Measurements from ENCODE around the gene PKP2.

Gene PKP2

DNA sequence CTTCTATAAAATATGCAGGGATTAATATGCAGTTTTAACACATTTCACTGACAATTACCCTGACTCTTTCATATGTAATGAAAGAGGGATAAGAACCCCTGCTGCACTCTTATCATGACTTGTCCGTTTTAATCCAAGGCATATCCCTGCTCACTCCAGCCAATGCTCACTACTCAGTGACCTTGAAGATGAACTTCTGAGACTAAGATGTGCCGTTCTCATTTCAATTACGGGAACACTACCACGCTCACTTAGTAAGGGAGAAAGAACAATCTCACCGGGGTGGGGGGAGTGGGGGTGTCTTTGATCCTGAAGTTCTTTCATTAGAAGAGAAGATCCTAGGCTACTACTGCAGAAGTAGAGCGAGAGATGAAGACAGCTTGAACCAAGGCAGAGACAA is 50.5 kb downstream of the PKP2 start:
- H3K18ac ChIP-seq (ENCODE audit: low read length), result no peak overlapping the region

DNA sequence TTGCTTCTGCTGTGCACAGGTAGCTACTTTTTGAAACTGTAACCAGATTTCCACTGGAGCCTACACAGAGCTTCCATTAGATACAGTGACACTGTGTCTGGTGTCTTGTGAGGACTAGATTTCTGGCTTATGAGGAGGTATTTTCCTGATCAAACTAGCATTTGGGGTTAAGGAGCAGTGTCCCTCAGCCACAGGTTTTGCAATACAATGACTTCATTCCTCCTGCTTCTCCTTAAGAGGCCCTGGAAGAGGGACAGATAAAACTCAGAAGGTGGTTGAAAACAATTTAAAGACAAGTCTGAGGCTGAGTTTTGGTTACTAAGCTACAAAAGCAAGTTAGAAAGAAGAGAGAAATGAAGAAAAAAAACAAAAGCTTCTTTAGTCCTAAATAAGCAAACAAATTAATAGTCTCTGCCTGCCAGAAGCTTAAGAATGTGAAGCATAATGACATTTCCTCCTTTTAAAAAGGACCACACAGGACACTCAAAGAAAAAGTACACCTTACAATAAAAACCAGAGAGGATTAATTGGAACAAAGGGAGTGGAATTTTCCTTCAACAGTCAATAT is 53.0 kb downstream of the PKP2 start:
- no peak overlapping the region for H2AFZ ChIP-seq (ENCODE audit: insufficient read depth, low read length, poor library complexity)
- H2BK120ac ChIP-seq (ENCODE audit: insufficient read depth, low read length, poor library complexity), result no peak overlapping the region
- H2AK5ac ChIP-seq (ENCODE audit: low read length), result no peak overlapping the region
- peaks cover 19 to 42% of the 10 kb centered on the region in 2 experiments for H3K36me3 ChIP-seq (ENCODE audit: control insufficient read depth in 1 of 2, insufficient read depth in 2 of 2, low read length in 2 of 2)
- no peak overlapping the region for H3K27ac ChIP-seq (ENCODE audit: low read depth, low read length)
- no peak overlapping the region for H2BK5ac ChIP-seq (ENCODE audit: low read depth, low read length, poor library complexity)
- H3K4me2 ChIP-seq (ENCODE audit: low read length), result no peak overlapping the region
- peaks cover 2% of the 10 kb centered on the region for H3K79me1 ChIP-seq (ENCODE audit: low read length)
- H3K9ac ChIP-seq (ENCODE audit: low read length), result no peak overlapping the region
- H3K4me3 ChIP-seq (ENCODE audit: low read depth, low read length), result no peak overlapping the region
- H4K12ac ChIP-seq (ENCODE audit: low read depth, low read length), result no peak overlapping the region
- no peak overlapping the region for H3K23ac ChIP-seq (ENCODE audit: low read length)
- H3K27me3 ChIP-seq (ENCODE audit: insufficient read depth, low read length), result no peaks in the 10 kb centered on the region
- no peaks in the 10 kb centered on the region for H3K9me3 ChIP-seq (ENCODE audit: insufficient read depth, low read depth, low read length)
- H2BK12ac ChIP-seq (ENCODE audit: low read length), result no peak overlapping the region
- DNase-seq, result no peak
- no peaks in the 10 kb centered on the region for H3K79me2 ChIP-seq (ENCODE audit: control insufficient read depth, insufficient read depth, low read length, poor library complexity)
- H4K91ac ChIP-seq (ENCODE audit: low read depth, low read length), result no peak overlapping the region
- no peak overlapping the region for H3K18ac ChIP-seq (ENCODE audit: low read length)
- H3K4me1 ChIP-seq (ENCODE audit: control insufficient read depth in 1 of 2, insufficient read depth in 2 of 2, low read length in 2 of 2), result peaks cover 0 to 2% of the 10 kb centered on the region in 2 experiments
- no peak overlapping the region for H3K4ac ChIP-seq (ENCODE audit: low read depth, low read length)
- no peak overlapping the region for H4K8ac ChIP-seq (ENCODE audit: low read depth, low read length)
- no peak overlapping the region for H3K14ac ChIP-seq (ENCODE audit: low read length)

More for the DNA sequence above, 50.5 kb downstream of the PKP2 start:
- Histone ChIP-seq H4K12ac (ENCODE audit: low read depth, low read length) (no peak overlapping the region), H2BK120ac (ENCODE audit: insufficient read depth, low read length, poor library complexity) (no peak overlapping the region), H4K91ac (ENCODE audit: low read depth, low read length) (no peak overlapping the region), H3K79me1 (ENCODE audit: low read length) (peaks cover 2% of the 10 kb centered on the region), H3K27me3 (ENCODE audit: insufficient read depth, low read length) (no peaks in the 10 kb centered on the region), H2BK12ac (ENCODE audit: low read length) (no peak overlapping the region), H2AFZ (ENCODE audit: insufficient read depth, low read length, poor library complexity) (no peak overlapping the region), H3K27ac (ENCODE audit: low read depth, low read length) (no peak overlapping the region), H3K79me2 (ENCODE audit: control insufficient read depth, insufficient read depth, low read length, poor library complexity) (no peaks in the 10 kb centered on the region), H3K9ac (ENCODE audit: low read length) (peak overlapping the region; percentile 48), H2BK5ac (ENCODE audit: low read depth, low read length, poor library complexity) (no peak overlapping the region), H3K9me3 (ENCODE audit: insufficient read depth, low read depth, low read length) (no peaks in the 10 kb centered on the region), H3K4me2 (ENCODE audit: low read length) (no peak overlapping the region), H3K14ac (ENCODE audit: low read length) (no peak overlapping the region), H2AK5ac (ENCODE audit: low read length) (no peak overlapping the region), H4K8ac (ENCODE audit: low read depth, low read length) (no peak overlapping the region), H3K4me3 (ENCODE audit: low read depth, low read length) (no peak overlapping the region), H3K23ac (ENCODE audit: low read length) (no peak overlapping the region), H3K36me3 (ENCODE audit: control insufficient read depth in 1 of 2, insufficient read depth in 2 of 2, low read length in 2 of 2) (peaks cover 20 to 32% of the 10 kb centered on the region in 2 experiments), H3K4ac (ENCODE audit: low read depth, low read length) (no peak overlapping the region), H3K4me1 (ENCODE audit: control insufficient read depth in 1 of 2, insufficient read depth in 2 of 2, low read length in 2 of 2) (peaks cover 0 to 2% of the 10 kb centered on the region in 2 experiments)
- DNase-seq, result no peak
- WGBS (ENCODE audit: extremely low coverage, insufficient coverage, insufficient read length), result no CpG with 5 or more reads among the region's 6 CpGs

GRCh38 chr12:32841061-32841460 is 55.5 kb downstream of the PKP2 start:
- no peak overlapping the region for H3K4me3 ChIP-seq (ENCODE audit: low read depth, low read length)
- WGBS (ENCODE audit: extremely low coverage, insufficient coverage, insufficient read length), result no CpG with 5 or more reads among the region's 4 CpGs
- H3K27ac ChIP-seq (ENCODE audit: low read depth, low read length), result no peak overlapping the region
- H3K36me3 ChIP-seq (ENCODE audit: control insufficient read depth in 1 of 2, insufficient read depth in 2 of 2, low read length in 2 of 2), result peaks cover 13 to 37% of the 10 kb centered on the region in 2 experiments
- no peak overlapping the region for H4K91ac ChIP-seq (ENCODE audit: low read depth, low read length)
- H3K79me1 ChIP-seq (ENCODE audit: low read length), result peaks cover 2% of the 10 kb centered on the region
- no peak overlapping the region for H2AFZ ChIP-seq (ENCODE audit: insufficient read depth, low read length, poor library complexity)
- H4K12ac ChIP-seq (ENCODE audit: low read depth, low read length), result no peak overlapping the region
- no peaks in the 10 kb centered on the region for H3K9me3 ChIP-seq (ENCODE audit: insufficient read depth, low read depth, low read length)
- no peak overlapping the region for H2BK5ac ChIP-seq (ENCODE audit: low read depth, low read length, poor library complexity)
- H3K27me3 ChIP-seq (ENCODE audit: insufficient read depth, low read length), result no peaks in the 10 kb centered on the region
- H2BK12ac ChIP-seq (ENCODE audit: low read length), result no peak overlapping the region
- H3K18ac ChIP-seq (ENCODE audit: low read length), result no peak overlapping the region
- DNase-seq, result no peak
- no peak overlapping the region for H3K4ac ChIP-seq (ENCODE audit: low read depth, low read length)
- H3K14ac ChIP-seq (ENCODE audit: low read length), result no peak overlapping the region
- H2AK5ac ChIP-seq (ENCODE audit: low read length), result no peak overlapping the region
- H3K79me2 ChIP-seq (ENCODE audit: control insufficient read depth, insufficient read depth, low read length, poor library complexity), result no peaks in the 10 kb centered on the region
- no peak overlapping the region for H2BK120ac ChIP-seq (ENCODE audit: insufficient read depth, low read length, poor library complexity)
- no peak overlapping the region for H4K8ac ChIP-seq (ENCODE audit: low read depth, low read length)
- peaks cover 0 to 2% of the 10 kb centered on the region in 2 experiments for H3K4me1 ChIP-seq (ENCODE audit: control insufficient read depth in 1 of 2, insufficient read depth in 2 of 2, low read length in 2 of 2)
- no peak overlapping the region for H3K4me2 ChIP-seq (ENCODE audit: low read length)
- no peak overlapping the region for H3K9ac ChIP-seq (ENCODE audit: low read length)
- no peak overlapping the region for H3K23ac ChIP-seq (ENCODE audit: low read length)

DNA sequence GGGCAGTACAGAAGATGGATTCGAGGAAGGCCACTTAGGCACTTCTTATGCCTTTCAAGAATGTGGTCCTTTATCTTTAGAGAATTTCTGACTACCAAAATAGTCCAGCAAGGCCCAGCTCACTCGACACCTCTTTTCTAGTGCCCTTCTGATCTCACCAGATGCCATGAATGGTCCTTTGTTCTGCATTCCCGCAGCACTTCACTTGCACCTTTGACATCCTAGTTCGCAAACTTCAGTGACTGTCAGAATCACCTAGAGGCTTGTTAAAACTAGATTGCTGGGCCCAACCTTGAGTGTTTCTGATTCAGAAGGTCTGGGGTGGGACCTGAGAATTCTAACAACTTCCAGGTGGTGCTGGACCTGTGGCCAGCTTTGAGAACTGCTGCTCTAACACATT is 56.7 kb downstream of the PKP2 start:
- Histone ChIP-seq H3K4ac (ENCODE audit: low read depth, low read length) (no peak overlapping the region), H3K4me3 (ENCODE audit: low read depth, low read length) (no peak overlapping the region)
- no CpG with 5 or more reads among the region's 4 CpGs for WGBS (ENCODE audit: extremely low coverage, insufficient coverage, insufficient read length)

More for the DNA sequence above, 56.7 kb downstream of the PKP2 start:
- no peak for DNase-seq
- H3K4me1 ChIP-seq (ENCODE audit: control insufficient read depth in 1 of 2, insufficient read depth in 2 of 2, low read length in 2 of 2), result peaks cover 2% of the 10 kb centered on the region in 2 experiments
- no peak overlapping the region for H2BK12ac ChIP-seq (ENCODE audit: low read length)
- no peak overlapping the region for H3K4me2 ChIP-seq (ENCODE audit: low read length)
- no peak overlapping the region for H2BK5ac ChIP-seq (ENCODE audit: low read depth, low read length, poor library complexity)
- no peak overlapping the region for H3K18ac ChIP-seq (ENCODE audit: low read length)
- no peak overlapping the region for H3K23ac ChIP-seq (ENCODE audit: low read length)
- H2AK5ac ChIP-seq (ENCODE audit: low read length), result no peak overlapping the region
- H4K8ac ChIP-seq (ENCODE audit: low read depth, low read length), result no peak overlapping the region
- no peak overlapping the region for H2BK120ac ChIP-seq (ENCODE audit: insufficient read depth, low read length, poor library complexity)
- no peaks in the 10 kb centered on the region for H3K27me3 ChIP-seq (ENCODE audit: insufficient read depth, low read length)
- no peaks in the 10 kb centered on the region for H3K79me2 ChIP-seq (ENCODE audit: control insufficient read depth, insufficient read depth, low read length, poor library complexity)
- no peak overlapping the region for H3K14ac ChIP-seq (ENCODE audit: low read length)
- H2AFZ ChIP-seq (ENCODE audit: insufficient read depth, low read length, poor library complexity), result no peak overlapping the region
- peaks cover 18 to 40% of the 10 kb centered on the region in 2 experiments for H3K36me3 ChIP-seq (ENCODE audit: control insufficient read depth in 1 of 2, insufficient read depth in 2 of 2, low read length in 2 of 2)
- H4K12ac ChIP-seq (ENCODE audit: low read depth, low read length), result no peak overlapping the region
- H3K9me3 ChIP-seq (ENCODE audit: insufficient read depth, low read depth, low read length), result no peaks in the 10 kb centered on the region
- H3K27ac ChIP-seq (ENCODE audit: low read depth, low read length), result no peak overlapping the region
- H4K91ac ChIP-seq (ENCODE audit: low read depth, low read length), result no peak overlapping the region
- H3K9ac ChIP-seq (ENCODE audit: low read length), result no peak overlapping the region
- peaks cover 2% of the 10 kb centered on the region for H3K79me1 ChIP-seq (ENCODE audit: low read length)
